ENCODE measurements around the gene ARL15. TPM values are rescaled to one million over a fixed set of nuclear protein-coding genes. Genes with fewer than 3 reads are reported as not detected.

The ARL15 gene
- total and polyA plus RNA-seq, 4 donors = 5.0 to 24.8 (median 13.3) TPM

- 79% methylated on average over 3 of the region's 3 CpGs for WGBS
- Histone ChIP-seq H3K27ac (ENCODE audit: low read depth in 1 of 2, low read length in 2 of 2) (no peak overlapping the region), H3K4me3 (ENCODE audit: low read depth in 1 of 3, low read length in 3 of 3) (no peak overlapping the region), H3K9me3 (ENCODE audit: control insufficient read depth in 4 of 4, low read length in 3 of 4) (no peaks in the 10 kb centered on the region), H3K36me3 (ENCODE audit: control insufficient read depth in 4 of 4, insufficient read depth in 3 of 4, low read depth in 1 of 4, low read length in 3 of 4) (peaks cover 0 to 3% (median 0%) of the 10 kb centered on the region in 4 donors), H3K4me1 (ENCODE audit: control insufficient read depth in 4 of 4, insufficient read depth in 4 of 4, low read length in 3 of 4) (no peaks in the 10 kb centered on the region), H3K9ac (ENCODE audit: low read depth in 1 of 2, low read length in 2 of 2) (no peak overlapping the region), H3K27me3 (ENCODE audit: control insufficient read depth in 4 of 4, insufficient read depth in 4 of 4, low read length in 3 of 4) (no peaks in the 10 kb centered on the region)
- DNase-seq (ENCODE audit: low spot score) = no peak
- TF ChIP-seq ZBTB33 (IDR thresholded peaks at IDR 0.05) = no peak
- no peak for TF ChIP-seq SP1 (IDR thresholded peaks at IDR 0.05)
- no peak for TF ChIP-seq ATF3 (IDR thresholded peaks at IDR 0.05)
- TF ChIP-seq HNF4G (IDR thresholded peaks at IDR 0.05) = no peak
- no peak for TF ChIP-seq YY1 (IDR thresholded peaks at IDR 0.05)
- no peak for TF ChIP-seq RAD21 (IDR thresholded peaks at IDR 0.05)
- no peak for TF ChIP-seq MAX (IDR thresholded peaks at IDR 0.05)
- TF ChIP-seq GABPA (IDR thresholded peaks at IDR 0.05 in 1 of 2, conservative IDR thresholded peaks at IDR 0.05 in 1 of 2) = no peak
- no peak for TF ChIP-seq FOXA1 (IDR thresholded peaks at IDR 0.05)
- no peak for TF ChIP-seq FOXA2 (IDR thresholded peaks at IDR 0.05)
- no peak for TF ChIP-seq NR2F2 (IDR thresholded peaks at IDR 0.05)
- no peak for TF ChIP-seq HNF4A (conservative IDR thresholded peaks at IDR 0.05)
- TF ChIP-seq TAF1 (conservative IDR thresholded peaks at IDR 0.05) = no peak
- TF ChIP-seq JUND (IDR thresholded peaks at IDR 0.05) = no peak
- no peak for TF ChIP-seq CTCF (IDR thresholded peaks at IDR 0.05; ENCODE audit: low read depth, low read length, missing input control)
- TF ChIP-seq EGR1 (IDR thresholded peaks at IDR 0.05; ENCODE audit: low read depth in 2 of 2) = no peak
- no peak for TF ChIP-seq RXRA (IDR thresholded peaks at IDR 0.05)
- no peak for TF ChIP-seq REST (IDR thresholded peaks at IDR 0.05)
Observed at GRCh38 chr5:54278036-54278830, 32.1 kb downstream of the ARL15 start.

Data from liver (tissue), 9 donors.